GM21381 (cell line): ENCODE data around the gene ARID5B.

Experiments
- ATAC-seq: cut with Tn5 transposase; IDR thresholded peaks from one replicate; pipeline ENCODE4 v1.9.1; 2021; ENCODE audit warnings: mild to moderate bottlenecking, moderate library complexity; ENCODE audit not compliant: unreplicated experiment

The ARID5B gene

DNA sequence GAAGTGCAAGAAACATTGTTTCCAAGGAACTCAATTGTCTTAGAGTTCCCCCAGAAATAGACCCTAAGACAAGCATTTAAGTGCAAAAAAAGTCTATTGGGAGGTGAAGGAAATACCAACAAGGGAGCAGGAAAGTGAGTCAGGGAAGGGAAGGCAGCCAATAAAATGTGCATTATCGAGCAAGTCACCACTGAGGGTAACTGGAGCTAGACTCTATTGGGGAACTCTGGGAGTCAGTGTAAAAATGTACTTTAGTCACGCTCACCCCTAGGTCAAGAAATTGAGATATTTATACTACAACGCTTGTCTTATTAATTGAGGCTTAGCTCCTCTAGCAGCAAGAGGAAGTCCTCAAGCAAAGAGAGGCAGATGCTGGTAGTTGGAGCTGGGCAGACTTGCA, 229.4 kb downstream of the ARID5B start:
- no peak for ATAC-seq

DNA sequence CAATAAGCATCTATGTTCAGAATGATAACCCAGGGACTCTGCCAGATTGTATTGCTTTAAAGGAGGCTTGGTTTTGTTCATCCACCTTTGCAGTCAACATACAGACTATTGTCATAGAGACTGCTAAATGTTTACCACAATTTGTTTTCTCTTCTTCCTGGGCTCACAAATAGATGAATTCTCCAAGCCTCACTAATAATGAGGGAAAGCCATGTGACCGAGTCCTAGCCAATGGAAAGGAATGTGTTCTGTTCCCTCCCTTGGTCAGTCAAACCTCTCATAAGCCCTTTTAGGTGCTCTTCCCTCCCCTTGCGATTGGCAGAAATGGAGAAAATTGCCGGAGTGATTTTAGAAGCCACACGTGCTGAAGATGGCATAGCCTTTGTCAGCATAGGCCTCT, 230.2 kb downstream of the ARID5B start:
- no peak for ATAC-seq

GRCh38 chr10:62133618-62134017, 232.1 kb downstream of the ARID5B start:
- ATAC-seq: peak; percentile 93

DNA sequence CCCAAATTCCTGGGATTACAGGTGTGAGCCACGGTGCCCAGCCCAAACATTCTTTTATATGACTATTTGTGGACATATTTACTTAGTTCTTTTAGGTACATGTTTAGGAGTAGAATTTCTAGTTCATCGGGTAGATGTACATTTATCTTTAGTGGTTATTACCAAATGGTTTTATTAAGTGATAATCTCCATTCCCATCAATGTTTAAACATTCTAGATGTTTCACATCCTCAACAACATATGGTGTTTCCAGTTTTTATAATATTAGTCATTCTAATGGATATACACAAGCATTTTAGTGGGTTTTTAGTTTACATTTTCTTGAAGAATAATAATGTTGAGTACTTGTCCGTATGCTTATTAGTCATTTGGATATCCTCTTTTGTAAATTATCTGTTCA, 235.4 kb downstream of the ARID5B start:
- no peak for ATAC-seq
